ENCODE data around the gene PIGM. TPM values are rescaled to one million over a fixed set of nuclear protein-coding genes. Genes with fewer than 3 reads are reported as not detected.

Gene PIGM
- total RNA-seq, 1 experiment from 2014 or later, result 6.3 TPM

DNA sequence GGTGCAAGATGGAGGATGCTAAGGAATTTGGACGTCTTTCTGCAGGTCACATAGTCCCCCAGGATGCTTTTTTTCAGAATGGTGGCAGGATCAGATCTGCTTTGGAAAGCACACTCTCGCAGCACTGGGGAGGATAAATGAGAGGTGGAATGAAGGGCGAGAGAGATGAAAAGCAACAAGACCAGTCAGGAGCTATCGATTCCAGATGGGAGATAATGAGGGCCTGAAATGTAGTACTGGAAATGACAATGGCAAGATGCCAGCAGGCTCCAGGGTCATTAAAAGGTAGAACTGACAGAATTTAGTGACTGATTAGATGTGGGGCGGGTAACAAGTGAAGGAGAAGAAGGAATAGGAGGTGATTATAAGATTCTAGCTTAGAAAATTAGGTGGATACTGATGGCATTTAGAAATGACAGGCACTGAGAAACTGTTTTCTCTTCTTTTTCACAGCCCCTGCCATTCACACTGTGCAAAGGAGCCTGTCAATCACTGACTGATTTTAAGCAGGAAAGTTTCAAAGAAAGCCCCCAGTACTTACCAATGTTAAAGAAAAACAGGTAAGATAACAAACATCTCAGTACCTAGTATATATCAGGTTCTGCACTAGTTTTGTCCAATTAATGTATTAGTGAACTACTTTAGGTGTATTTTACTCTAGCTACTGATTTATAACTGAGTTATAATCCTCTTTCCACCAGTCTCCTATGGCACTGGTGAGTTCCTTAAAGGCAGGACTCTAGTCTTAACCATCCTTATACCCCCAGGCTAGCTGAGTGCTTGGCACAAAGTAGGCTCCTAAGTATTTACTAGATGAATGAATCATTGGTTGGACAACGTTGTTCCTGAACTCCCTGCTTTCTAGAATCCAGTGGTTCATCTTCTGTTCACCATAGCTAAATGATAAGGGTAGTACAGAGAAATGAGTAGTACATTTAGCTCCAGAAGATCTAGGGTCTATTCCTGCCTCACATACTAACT lies 9.2 kb downstream of the PIGM start:
- no peak for DNase-seq (ENCODE audit: low spot score)

DNA sequence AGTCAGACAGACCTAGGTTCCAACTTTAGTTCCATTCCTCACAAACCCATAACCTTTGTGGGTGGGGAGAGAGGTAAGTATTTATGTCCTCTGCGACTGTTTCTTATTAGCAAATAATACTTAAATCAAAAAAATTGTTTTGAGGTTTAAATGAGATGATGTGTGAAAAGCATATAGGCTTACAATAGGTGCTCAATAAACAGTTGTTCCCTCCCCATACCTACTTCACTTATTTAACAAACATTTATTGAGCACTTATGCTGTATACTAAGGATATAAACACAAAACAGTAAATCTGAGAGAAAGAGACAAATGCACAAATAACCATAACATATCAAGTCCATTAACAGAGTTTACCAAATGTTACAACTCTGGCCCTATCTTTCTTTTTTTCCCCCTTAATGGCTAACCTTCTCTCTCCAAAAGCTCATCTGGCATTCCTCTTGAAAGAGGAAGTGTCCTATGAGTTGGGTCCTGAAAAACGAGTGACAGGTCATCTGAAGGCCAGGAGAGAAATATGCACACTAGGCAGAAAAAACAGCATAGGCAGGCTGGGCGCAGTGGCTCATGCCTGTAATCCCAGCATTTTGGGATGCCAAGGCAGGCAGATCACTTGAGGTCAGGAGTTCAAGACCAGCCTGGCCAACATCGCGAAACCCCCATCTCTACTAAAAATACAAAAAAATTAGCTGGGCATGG lies 10.3 kb downstream of the PIGM start:
- DNase-seq (ENCODE audit: low spot score), result no peak

DNA sequence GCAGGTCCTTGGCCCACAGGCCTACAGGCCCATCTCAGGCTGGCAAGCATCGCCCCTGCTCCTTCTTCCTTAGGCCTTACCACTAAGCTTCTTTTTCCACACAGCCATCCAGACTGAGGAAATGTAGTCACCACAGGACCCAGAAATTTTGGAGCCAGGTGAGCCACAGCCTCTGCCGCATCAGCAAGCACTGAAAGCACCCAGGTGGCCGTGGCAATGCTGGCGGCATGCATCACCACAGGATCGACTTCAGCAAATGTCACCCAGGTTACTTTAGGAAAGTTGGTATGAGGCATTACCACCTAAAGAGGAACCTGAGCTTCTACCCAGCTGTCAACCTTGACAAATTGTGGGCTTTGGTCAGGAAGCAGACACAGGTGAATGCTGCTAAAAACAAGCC lies 11.6 kb downstream of the PIGM start:
- no peak for DNase-seq (ENCODE audit: low spot score)

DNA sequence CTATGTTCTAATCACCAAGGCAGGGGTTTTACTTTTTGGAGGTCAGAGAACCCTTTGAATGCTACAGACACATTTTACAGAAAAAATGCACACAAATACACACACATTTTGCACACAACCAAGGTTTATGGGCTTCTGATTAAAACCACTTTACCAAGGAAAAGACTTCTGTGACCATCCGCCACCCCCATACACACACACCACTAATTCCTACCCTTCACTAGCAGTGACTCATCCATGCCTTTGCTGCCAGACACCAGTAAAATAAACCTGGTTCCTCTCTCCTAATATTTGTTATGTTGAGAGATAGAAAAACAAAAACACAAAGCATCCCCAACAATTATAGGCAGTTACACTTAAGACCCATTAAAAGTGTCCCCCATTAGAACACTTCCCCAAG lies 12.9 kb downstream of the PIGM start:
- DNase-seq (ENCODE audit: low spot score), result peak; percentile 29

DNA sequence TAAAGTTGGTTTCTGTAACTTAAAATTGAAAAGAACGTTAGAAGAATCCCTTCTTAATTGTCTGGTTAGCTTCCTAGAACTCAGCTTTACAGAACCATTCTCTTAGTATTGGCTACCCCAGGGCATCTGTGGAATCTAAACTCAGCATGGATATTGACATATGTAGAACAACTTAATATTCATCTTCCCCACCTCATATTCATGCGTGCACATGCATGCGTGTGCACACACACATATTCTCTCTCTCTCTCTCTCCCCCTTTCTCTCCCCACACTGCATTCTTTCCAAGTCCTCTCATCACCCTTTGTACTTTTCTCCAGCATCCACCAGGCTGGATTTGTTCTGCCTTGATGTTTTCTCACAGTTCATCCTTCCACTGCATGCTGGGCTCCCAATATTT lies 13.4 kb downstream of the PIGM start:
- DNase-seq (ENCODE audit: low spot score), result no peak

DNA sequence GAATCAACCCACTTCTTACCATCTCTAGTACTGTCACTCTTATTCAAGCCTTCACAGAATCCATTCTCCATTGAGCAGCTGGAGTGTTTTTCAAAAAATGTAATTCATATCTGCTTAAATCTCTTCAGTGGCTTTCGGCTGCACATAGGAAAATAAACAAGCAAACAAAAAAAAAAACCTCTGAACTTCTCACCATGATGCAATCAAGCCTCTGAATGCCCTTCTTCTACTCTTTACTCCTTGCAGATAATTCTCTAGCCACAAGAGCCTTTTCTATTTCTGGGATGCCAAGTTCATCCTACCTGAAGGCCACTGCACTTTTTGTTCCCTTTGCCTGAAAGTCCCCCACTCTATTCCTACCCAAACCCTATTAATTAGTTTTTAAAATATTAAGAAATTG lies 14.2 kb downstream of the PIGM start:
- no peak for DNase-seq (ENCODE audit: low spot score)

DNA sequence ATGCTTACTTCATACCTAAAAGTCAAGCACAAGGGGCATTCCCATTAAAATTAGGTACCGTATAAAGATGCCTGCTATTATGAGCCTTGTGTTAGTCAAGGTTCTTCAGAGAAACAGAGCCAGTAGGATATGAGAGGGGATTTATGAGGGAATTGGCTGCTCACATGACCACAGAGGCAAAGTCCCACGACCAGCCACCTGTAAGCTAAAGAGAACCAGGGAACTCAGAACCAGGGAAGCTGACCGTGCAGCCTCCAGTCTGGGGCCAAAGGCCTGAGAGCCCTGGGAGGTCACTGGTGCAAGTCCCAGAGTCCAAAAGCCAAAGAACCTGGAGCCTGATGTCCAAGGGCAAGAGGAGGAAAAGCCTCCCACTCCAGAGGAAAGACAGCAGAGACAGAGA lies 20.0 kb downstream of the PIGM start:
- no peak for DNase-seq (ENCODE audit: low spot score)

DNA sequence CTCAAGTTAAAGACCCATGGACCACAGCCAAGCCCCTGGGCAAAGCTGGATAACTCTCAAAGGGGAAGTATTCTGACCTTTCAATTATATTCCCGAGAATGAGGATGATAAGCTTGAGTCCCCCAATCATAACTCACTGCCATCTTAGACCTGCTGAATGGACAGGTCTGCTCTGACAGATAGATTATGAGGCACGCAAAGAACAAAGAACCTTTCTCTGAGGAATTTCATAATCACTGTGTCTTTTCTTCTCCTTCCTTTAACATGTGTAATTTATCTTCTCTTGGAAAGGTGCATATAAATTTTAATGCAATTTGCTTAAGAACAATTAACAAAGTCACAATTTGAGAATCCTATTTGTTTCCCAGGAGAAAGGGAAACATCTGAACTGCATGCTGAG lies 22.0 kb downstream of the PIGM start:
- DNase-seq (ENCODE audit: low spot score), result no peak

DNA sequence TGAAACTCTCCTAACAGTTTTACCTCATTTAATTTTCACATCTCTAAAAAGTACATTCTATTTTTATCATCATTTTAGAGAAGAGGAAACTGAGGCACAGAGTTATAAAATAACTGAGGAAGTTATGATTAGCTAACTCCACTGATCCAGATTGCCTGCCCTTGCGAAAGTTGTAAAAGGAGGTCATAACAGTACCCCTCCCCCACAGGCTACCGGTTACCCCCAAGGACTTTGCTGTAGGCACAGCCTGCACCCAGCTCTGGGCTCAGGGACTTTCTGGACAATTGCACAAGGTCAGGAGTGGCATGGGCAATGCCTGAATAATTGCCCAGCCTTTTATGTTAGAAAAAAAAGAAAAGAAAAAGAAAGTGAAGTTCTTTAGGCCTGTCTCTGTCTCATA lies 22.7 kb downstream of the PIGM start:
- DNase-seq (ENCODE audit: low spot score), result no peak

DNA sequence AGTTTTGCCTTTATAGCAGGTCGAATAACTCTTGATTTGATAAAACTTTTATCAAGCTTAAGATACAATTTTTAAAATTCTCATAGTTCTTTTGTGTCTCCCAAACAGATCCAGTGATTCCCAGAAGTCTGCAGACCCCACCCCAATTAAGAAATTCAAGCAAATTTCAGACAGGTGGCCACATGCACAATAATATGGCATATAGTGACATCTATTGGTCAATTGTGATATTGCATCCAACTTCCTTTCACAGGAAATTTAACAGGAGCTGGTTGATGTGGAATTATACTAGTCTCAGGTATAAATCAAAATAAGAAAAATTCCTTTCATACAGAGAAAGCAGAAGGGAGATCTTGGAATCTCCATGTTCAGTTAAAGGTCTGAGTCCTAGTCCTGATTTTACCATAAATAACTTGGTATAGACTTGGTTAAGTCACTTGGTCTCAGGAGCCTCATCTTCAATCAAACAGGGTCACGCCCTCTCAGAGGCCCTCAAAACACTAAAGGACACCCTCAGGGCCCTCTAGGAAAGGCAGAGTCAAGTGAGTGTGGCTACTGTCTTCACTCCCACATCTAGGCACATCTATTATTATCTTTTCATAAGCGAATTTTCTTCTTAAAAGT lies 24.1 kb downstream of the PIGM start:
- DNase-seq (ENCODE audit: low spot score), result no peak

DNA sequence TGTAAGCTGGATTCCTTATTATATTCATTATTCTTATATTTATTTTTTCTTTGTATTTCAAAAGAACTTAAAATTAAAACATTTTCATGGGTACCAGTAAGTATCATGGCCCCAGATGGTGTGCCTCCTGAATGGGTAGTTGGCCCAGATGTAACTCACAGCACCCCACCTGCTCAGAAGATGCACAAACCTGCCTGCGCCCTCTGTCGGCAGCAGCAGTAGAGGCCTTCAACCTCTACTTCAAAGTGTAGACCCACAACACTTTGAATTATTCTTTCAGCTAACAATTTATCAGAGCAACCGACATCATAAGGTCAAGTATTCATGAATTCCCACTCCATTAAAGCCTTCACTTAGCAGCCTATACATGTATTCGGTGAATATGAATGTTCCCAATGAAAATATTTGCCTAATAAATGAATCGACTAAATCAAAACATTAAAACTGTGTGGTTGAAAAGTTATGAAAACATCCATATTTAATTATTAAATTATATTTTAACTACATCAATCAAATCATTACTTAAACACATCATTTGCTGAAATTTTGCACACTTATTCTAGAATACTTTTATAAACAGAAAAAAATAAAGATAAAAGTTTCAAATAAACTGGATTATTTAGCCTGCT lies 25.4 kb downstream of the PIGM start:
- peak; percentile 66 for DNase-seq (ENCODE audit: low spot score)

DNA sequence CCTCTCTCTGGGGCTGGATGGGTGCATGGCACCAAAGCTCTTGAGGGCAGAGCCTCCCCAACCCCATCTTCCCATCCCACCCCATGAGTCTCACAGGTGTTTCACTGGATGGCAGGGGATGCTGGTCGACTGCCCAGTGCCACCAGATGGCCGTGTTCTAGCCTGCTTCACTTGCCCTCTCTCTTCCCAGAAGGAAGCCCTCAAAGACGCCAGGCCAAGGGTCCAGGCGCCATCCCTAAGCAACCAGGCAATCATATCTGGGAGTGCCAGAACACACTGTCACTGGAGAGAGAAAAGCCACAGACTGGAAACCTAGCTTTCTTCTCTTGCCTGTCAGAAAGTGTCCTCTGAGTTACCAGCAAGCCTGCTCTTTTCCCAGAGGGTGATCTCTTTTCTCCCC lies 26.7 kb downstream of the PIGM start:
- no peak for DNase-seq (ENCODE audit: low spot score)

DNA sequence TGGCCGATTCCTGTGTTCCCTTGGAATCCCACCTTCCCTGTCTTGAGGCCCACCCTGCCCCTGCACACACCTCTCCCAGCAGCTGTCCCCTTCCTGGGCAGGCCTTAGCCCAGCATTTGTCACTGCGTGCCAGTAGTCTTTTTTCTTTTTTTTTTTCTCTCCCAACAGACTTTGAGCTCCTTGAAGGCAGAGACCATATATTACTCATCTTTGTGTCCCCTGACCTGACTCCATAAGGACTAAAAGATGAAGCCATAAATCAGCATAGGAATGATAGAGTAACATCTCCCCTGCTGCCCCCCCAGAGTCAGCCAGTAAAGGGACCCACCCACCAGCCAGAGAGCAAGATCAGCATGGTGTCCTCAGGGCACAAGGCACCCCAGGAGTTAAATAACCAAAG lies 27.4 kb downstream of the PIGM start:
- DNase-seq (ENCODE audit: low spot score), result no peak

DNA sequence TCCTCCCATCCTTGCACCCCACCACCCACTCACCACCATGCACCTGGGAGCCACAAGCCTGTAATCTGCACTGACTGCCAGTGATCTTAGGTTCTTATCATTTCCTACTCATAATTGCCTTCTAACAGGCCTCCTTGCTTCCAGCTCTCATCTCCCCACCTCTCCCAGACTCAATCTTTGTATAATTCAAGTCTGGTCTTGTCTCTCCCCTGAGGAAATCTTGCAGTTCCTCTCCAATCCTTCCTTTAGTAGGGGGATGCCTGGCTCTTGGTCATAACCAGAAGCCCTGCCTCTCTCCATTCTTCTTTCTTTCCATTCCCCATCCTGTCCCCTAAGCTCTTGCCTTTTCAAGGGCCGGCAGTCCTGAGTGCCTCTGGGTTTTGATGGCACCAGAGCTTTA lies 27.8 kb downstream of the PIGM start:
- no peak for DNase-seq (ENCODE audit: low spot score)

DNA sequence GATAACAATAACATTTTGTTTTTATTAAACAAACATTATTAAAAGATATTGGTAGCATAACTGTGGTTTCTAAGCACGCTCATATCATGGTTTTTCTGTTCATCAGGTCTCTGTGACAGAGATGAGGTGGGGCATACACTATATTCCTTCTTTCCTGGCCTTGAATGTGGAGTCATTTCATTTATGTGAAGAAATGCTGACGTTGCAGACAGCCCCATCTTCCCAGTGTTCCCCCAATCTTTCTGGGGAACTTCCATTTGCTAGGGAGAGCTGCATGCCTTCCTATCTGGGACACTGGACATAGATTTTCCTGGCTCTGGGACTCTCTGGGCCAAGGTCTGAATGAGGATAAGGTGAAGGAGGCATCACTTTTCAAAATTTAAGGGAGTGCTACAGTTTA lies 30.4 kb downstream of the PIGM start:
- no peak for DNase-seq (ENCODE audit: low spot score)

DNA sequence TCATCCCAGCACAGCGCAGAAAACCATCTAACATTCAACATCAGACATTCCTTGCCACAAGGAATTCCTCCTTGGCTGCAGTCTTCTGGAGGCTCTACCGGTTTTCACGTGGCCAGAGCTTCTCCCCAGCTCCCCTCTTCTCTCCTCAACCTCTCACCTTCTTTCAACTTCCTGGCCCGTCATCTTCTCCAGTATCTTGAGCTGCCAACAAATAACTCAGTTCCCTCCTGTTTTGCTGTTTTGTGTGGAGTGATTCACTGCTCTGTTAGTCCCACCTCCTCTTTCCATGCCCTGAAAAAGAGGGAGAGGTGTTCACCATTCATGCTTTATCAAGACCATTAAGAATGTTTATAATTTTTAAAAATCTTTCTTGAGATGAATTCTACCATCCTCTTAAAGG lies 32.6 kb downstream of the PIGM start:
- no peak for DNase-seq (ENCODE audit: low spot score)

DNA sequence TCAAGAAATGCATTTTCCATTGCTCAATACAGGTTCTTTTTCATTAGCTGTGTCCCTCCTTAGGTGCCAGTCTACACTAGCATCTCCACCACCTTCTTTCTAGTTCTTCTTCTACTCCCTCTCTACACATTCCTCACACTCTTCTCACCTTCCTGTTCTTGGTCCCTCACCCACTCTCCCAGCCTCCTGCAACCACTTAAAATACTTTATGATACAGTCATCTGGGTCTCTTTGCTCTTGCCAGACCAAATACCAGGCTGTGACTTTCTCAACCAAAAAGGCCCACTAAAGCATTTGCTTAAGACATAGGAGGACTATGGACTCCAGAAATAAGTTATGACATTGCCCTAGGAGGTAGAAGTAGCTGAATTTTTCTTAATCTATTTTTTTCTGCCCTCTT lies 35.1 kb downstream of the PIGM start:
- peak; percentile 25 for DNase-seq (ENCODE audit: low spot score)

DNA sequence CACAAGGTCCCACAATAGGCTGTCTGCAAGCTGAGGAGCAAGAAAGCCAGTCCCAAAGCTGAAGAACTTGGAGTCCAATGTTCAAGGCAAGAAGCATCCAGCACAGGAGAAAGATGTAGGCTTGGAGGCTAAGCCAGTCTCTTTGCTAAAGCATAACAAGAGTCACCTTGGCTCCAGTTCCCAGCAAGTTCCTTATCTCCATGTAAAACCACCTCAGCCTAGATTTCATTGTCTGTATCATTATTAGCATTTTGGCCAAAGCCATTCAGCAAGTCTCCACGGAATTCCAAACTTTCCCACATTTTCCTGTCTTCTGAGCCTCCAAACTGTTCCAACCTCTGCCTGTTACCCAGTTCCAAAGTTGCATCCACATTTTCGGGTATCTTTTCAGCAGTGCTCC lies 36.9 kb downstream of the PIGM start:
- no peak for DNase-seq (ENCODE audit: low spot score)

DNA sequence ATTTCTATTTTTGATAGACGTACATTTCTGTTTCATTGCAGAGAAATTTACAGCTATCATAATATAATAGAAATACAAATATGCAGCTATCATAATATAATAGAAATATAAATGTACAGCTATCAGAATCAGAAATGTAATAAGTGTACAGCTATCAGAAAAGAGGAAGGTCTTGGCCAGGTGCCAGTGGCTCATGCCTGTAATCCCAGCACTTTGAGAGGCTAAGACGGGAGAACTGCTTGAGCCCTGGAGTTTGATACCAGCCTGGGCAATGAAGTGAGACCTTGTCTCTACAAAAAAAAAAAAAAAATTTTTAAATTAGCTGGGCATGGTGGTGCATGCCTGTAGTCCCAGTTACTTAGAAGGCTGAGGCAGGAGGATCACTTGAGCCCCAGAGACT lies 37.9 kb downstream of the PIGM start:
- DNase-seq (ENCODE audit: low spot score), result no peak

DNA sequence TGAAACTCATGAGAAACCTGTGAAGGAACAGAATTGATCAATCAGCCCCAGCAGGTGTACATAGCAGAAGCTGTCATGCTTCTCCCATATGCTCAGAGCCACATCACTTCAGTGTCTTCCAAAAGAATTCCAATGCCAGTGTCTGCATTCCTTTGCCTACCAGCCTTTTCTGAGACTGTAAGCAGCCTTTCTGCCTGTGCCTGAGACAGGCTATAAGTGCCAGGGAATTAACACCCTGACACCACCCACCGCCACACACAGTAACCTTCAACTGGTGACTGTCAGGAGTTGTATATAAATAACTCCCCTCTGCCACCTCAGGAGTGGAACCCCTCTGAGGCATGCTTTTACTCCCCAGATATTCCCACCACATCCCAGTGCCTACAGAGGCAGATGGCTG lies 39.6 kb downstream of the PIGM start:
- DNase-seq (ENCODE audit: low spot score), result no peak

DNA sequence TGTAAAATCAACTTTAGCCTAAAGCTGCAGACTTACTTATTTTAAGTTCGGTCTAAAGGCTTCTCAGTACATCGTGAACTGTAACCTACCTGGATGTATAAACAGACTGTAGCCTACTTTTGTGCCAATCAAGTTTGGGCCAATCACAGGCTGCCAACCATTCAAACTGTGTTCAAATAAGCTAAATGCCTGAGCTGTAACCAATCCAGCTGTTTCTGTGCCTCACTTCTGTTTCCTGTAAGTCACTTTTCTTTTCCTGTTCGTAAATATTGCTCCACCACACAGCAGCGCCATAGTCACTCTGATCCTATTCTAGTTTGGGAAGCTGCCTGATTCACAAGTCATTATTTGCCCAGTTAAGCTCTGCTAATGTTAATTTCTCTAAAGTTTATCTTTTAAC lies 40.3 kb downstream of the PIGM start:
- DNase-seq (ENCODE audit: low spot score), result peak; percentile 85

DNA sequence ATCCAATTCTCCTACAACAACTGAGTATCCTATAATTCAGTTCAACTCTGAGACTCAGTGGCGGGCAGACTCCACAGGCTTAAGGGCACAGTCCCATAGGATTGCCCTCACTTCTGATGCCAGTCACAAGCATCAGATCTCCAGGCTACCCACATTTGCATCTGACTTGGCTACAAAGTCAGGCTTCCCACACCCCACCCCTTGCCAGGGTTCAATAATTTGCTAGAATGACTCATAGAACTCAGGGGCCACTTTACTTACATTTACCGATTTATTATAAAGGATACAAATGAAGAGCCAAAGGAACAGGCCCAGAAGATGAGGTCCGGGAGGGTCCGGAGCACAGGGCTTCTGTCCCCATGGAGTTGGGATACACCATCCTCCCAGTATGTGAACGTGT lies 41.8 kb downstream of the PIGM start:
- no peak for DNase-seq (ENCODE audit: low spot score)
